Type B pancreatic cell (in vitro differentiated cells): Measurements from ENCODE around the gene PLCL2. TPM values are rescaled to one million over a fixed set of nuclear protein-coding genes. Genes with fewer than 3 reads are reported as not detected.

ENCODE experiments used
- DNase-seq: peaks from one replicate; pipeline ENCODE4 v3.0.0; 2021; ENCODE audit warnings: mixed read lengths; ENCODE audit not compliant: unreplicated experiment; ENCODE audit errors: extremely low spot score
- H3K27ac Mint-ChIP-seq: 2 replicates; pipeline ENCODE4 v1.8.0; 2021; ENCODE audit warnings: mild to moderate bottlenecking, mixed read lengths
- H3K27me3 Mint-ChIP-seq: 2 replicates; pipeline ENCODE4 v1.8.0; 2021; ENCODE audit warnings: mixed read lengths
- H3K36me3 Mint-ChIP-seq: 2 replicates; pipeline ENCODE4 v1.8.0; 2021; ENCODE audit warnings: mixed read lengths
- H3K4me1 Mint-ChIP-seq: one replicate; pipeline ENCODE4 v1.8.0; 2021; ENCODE audit warnings: mixed read lengths; ENCODE audit not compliant: unreplicated experiment
- H3K4me3 Mint-ChIP-seq: 2 replicates; pipeline ENCODE4 v1.8.0; 2021; ENCODE audit warnings: mild to moderate bottlenecking, mixed read lengths
- H3K9me3 Mint-ChIP-seq: 2 replicates; pipeline ENCODE4 v1.8.0; 2021; ENCODE audit warnings: mixed read lengths
- total RNA-seq: library from RNA; stranded (reverse); gene quantifications from 2 replicates; pipeline ENCODE4 v1.2.1, GENCODE V29; 2021; ENCODE audit warnings: low replicate concordance
- TF ChIP-seq, protein P1 (sequence below): fragments of 200-600 bp; sonication (generic); conservative IDR thresholded peaks from 2 replicates; pipeline ENCODE4 v1.5.0; 2021; ENCODE audit warnings: antibody characterized with exemption, mild to moderate bottlenecking

PLCL2 gene
- total RNA-seq, 1 donor from 2014 or later = 10.6 TPM

DNA sequence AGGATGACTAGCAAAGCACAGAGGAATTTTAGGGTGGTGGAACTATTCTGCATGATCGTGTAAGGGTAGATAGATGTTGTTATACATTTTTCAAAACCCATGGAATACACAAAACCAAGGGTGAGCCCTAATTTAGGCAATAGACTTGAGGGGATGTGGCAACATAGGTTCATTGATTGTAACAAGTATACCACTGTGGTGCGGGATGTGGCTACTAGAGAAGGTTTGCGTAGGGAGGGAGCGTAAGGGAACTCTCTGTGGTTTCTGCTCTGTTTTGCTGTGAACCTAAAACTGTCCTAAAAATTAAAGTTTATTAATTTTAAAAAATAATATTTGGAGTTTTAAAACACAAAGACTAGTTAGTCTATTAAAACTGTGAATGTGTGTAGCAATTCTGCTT lies 202.8 kb downstream of the PLCL2 start:
- H3K9me3 Mint-ChIP-seq = peaks cover 6% of the 10 kb centered on the region
- DNase-seq = no peak
- no peak overlapping the region for H3K27ac Mint-ChIP-seq
- TF ChIP-seq, protein P1, sequence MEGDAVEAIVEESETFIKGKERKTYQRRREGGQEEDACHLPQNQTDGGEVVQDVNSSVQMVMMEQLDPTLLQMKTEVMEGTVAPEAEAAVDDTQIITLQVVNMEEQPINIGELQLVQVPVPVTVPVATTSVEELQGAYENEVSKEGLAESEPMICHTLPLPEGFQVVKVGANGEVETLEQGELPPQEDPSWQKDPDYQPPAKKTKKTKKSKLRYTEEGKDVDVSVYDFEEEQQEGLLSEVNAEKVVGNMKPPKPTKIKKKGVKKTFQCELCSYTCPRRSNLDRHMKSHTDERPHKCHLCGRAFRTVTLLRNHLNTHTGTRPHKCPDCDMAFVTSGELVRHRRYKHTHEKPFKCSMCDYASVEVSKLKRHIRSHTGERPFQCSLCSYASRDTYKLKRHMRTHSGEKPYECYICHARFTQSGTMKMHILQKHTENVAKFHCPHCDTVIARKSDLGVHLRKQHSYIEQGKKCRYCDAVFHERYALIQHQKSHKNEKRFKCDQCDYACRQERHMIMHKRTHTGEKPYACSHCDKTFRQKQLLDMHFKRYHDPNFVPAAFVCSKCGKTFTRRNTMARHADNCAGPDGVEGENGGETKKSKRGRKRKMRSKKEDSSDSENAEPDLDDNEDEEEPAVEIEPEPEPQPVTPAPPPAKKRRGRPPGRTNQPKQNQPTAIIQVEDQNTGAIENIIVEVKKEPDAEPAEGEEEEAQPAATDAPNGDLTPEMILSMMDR = no peak
- H3K4me3 Mint-ChIP-seq = no peak overlapping the region
- H3K4me1 Mint-ChIP-seq = peaks cover 19% of the 10 kb centered on the region
- peaks cover 7% of the 10 kb centered on the region for H3K36me3 Mint-ChIP-seq
- no peaks in the 10 kb centered on the region for H3K27me3 Mint-ChIP-seq

DNA sequence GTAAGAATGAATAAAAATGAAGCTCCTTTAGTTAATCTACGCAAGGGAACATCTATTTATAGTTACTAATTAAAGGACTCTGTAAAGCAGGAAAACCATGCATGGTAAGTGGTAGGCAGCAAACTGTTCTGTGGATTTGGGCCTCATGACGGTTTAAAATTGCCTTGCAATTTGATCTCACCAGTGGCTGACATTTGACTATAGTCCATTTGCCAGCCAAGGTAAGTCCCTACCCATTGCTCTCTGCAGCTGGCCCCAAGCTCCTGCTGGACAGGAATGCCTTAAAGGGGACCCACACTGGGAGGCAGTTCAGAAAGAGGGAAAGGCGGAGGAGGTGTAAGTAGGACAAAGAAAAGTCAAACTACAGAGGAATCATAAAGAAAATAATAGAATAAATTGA lies 203.3 kb downstream of the PLCL2 start:
- no peak overlapping the region for H3K27ac Mint-ChIP-seq
- TF ChIP-seq, protein P1 = no peak
- peaks cover 19% of the 10 kb centered on the region for H3K4me1 Mint-ChIP-seq
- H3K36me3 Mint-ChIP-seq = peaks cover 4% of the 10 kb centered on the region
- no peaks in the 10 kb centered on the region for H3K27me3 Mint-ChIP-seq
- peaks cover 5% of the 10 kb centered on the region for H3K9me3 Mint-ChIP-seq
- no peak for DNase-seq
- H3K4me3 Mint-ChIP-seq = no peak overlapping the region

- no peak overlapping the region for H3K27ac Mint-ChIP-seq
- no peaks in the 10 kb centered on the region for H3K9me3 Mint-ChIP-seq
- no peak for DNase-seq
- peaks cover 19% of the 10 kb centered on the region for H3K4me1 Mint-ChIP-seq
- H3K27me3 Mint-ChIP-seq = no peaks in the 10 kb centered on the region
- no peaks in the 10 kb centered on the region for H3K36me3 Mint-ChIP-seq
- no peak overlapping the region for H3K4me3 Mint-ChIP-seq
- TF ChIP-seq, protein P1 = no peak
Observed at GRCh38 chr3:17088602-17089313, 204.0 kb downstream of the PLCL2 start.

GRCh38 chr3:17089314-17089700 lies 204.6 kb downstream of the PLCL2 start:
- Mint-ChIP-seq H3K36me3 (no peaks in the 10 kb centered on the region), H3K4me1 (peaks cover 19% of the 10 kb centered on the region), H3K27ac (no peak overlapping the region), H3K9me3 (no peaks in the 10 kb centered on the region), H3K4me3 (no peak overlapping the region), H3K27me3 (no peaks in the 10 kb centered on the region)
- TF ChIP-seq, protein P1 = no peak
- DNase-seq = no peak

GRCh38 chr3:17090280-17090983 lies 205.7 kb downstream of the PLCL2 start:
- H3K27ac Mint-ChIP-seq = no peak overlapping the region
- peaks cover 19% of the 10 kb centered on the region for H3K4me1 Mint-ChIP-seq
- TF ChIP-seq, protein P1 = no peak
- H3K4me3 Mint-ChIP-seq = no peak overlapping the region
- H3K36me3 Mint-ChIP-seq = no peaks in the 10 kb centered on the region
- DNase-seq = no peak
- no peaks in the 10 kb centered on the region for H3K9me3 Mint-ChIP-seq
- no peaks in the 10 kb centered on the region for H3K27me3 Mint-ChIP-seq
